ENCODE data around the gene JARID2.

DNA sequence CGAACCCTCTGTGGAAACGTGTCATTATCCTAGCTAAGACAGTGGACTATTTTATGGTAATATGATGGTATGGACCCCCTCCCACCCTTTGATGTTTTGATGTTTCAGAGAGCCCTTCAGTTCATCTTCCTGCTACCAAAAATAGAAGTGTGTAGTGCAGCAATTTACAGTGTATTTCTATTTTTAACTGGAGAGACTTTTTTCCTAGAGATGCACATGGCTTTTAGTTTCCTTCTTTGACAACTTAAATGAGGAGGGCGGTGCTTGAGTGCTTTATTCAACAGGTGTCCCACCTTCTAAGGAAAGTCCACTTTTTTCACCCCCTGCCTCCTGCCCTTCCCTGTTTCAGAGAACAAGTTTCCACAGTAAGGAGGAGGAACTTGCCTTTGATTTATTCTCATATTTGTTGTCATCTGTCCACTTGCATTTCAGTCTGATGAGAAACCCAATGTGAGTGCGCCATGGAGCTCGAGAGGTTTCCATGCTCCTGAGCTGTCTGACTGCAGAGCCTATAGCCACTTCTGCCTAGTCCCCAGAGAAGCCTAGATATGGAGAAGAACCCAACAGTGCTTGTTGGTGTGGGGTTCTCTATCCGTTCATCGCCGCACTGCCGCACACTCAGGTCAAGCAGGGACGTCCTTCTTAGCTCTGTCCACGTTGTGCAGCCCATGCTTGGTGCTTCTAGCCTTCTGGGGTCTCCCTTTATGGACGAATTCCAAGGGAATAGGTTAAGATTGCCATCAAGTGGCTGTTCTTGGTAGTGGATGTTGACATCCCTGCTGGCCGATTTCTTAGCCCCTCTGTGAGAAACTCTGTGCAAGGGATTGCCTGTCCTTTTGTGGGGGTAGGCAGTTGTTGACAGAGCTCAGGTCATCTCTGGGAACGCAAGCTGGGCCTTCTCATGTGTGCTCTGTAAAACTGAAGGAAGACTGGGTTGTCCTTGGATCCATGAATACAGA, 144.2 kb downstream of the JARID2 start:
- TF ChIP-seq CTCF (conservative IDR thresholded peaks at IDR 0.05 in 1 of 2, IDR thresholded peaks at IDR 0.05 in 1 of 2; ENCODE audit: extremely low read depth in 1 of 2, insufficient read depth in 1 of 2, low read depth in 1 of 2, low read length in 2 of 2) (peak; percentile 28 to 47), EZH2 (IDR thresholded peaks at IDR 0.05; ENCODE audit: borderline replicate concordance, low read length) (no peak)

All from mammary epithelial cell (primary cell).